Naive B cell (primary cell): ENCODE results near the gene RNF10. TPM values are rescaled to one million over a fixed set of nuclear protein-coding genes. Genes with fewer than 3 reads are reported as not detected.

Experiments
- ATAC-seq, 2 donors: fragments of 150-1000 bp; cut with Tn5 transposase; 2 replicates each; pipeline ENCODE4 v1.10.0; 2021; ENCODE audit warnings: low read depth in 2 of 2, mild to moderate bottlenecking in 2 of 2, moderate library complexity in 2 of 2
- DNase-seq: peaks from one replicate; pipeline ENCODE4 v3.0.0; 2022
- H3K27ac Mint-ChIP-seq, 6 donors: one replicate each; pipeline ENCODE4 v1.8.0; 2020 to 2022; ENCODE audit warnings: mild to moderate bottlenecking in 6 of 6, mixed read lengths in 6 of 6, moderate library complexity in 5 of 6, inconsistent platforms in 2 of 6
- H3K27me3 Mint-ChIP-seq, 3 donors: one replicate each; pipeline ENCODE4 v1.8.0; 2021 to 2022; ENCODE audit warnings: mixed read lengths in 3 of 3, mild to moderate bottlenecking in 1 of 3
- H3K36me3 Mint-ChIP-seq, 2 donors: one replicate each; pipeline ENCODE4 v1.8.0; 2020 to 2022; ENCODE audit warnings: mixed read lengths in 2 of 2, inconsistent platforms in 1 of 2, mild to moderate bottlenecking in 1 of 2
- H3K4me1 Mint-ChIP-seq, 3 donors: one replicate each; pipeline ENCODE4 v1.8.0; 2020 to 2022; ENCODE audit warnings: mixed read lengths in 3 of 3, inconsistent platforms in 1 of 3, mild to moderate bottlenecking in 1 of 3, moderate library complexity in 1 of 3
- H3K4me3 Mint-ChIP-seq, 8 donors: one replicate each; pipeline ENCODE4 v1.8.0; 2020 to 2022; ENCODE audit warnings: mild to moderate bottlenecking in 8 of 8, mixed read lengths in 8 of 8, moderate library complexity in 8 of 8, inconsistent platforms in 2 of 8
- H3K9me3 Mint-ChIP-seq, 7 donors: one replicate each; pipeline ENCODE4 v1.8.0; 2020 to 2022; ENCODE audit warnings: mixed read lengths in 7 of 7, mild to moderate bottlenecking in 5 of 7, inconsistent platforms in 2 of 7, moderate library complexity in 1 of 7
- polyA plus RNA-seq, 6 donors: library from polyadenylated mRNA; unstranded; fragments of 300-500 nt; fragmentation: Illumina TruSeq; gene quantifications; one replicate each; pipeline ENCODE4 v1.2.3, GENCODE V29; 2021; ENCODE audit warnings: low read depth in 6 of 6

RNF10 gene
- polyA plus RNA-seq, 6 donors from 2014 or later = 77.2 to 133 (median 94.7) TPM

DNA sequence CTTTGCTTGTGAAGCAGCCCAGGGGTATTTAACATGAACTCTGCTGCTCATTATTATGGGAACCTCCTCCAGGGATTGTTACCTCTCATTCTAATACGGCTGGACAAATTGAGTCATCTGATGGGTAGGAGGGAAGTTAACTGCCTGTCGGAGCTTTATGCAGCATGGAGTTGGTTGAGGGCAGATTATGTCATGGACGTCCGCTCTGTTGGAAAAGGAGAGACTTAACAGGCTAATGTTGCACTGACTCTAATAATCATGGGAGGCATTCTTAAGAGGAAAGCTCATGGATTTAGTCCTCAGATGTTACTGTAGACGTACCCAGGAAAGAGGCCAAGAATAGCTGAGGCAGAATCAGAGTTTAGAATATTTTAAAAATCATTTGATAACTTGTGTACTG, 37.1 kb downstream of the RNF10 start:
- no peak for ATAC-seq
- Mint-ChIP-seq H3K4me1 (no peaks in the 10 kb centered on the region), H3K9me3 (no peaks in the 10 kb centered on the region), H3K4me3 (no peak overlapping the region), H3K36me3 (peaks cover 19 to 34% of the 10 kb centered on the region in 2 donors), H3K27ac (peak overlapping the region in 1 of 6 donors; percentile 9), H3K27me3 (no peaks in the 10 kb centered on the region)
- DNase-seq = no peak

GRCh38 chr12:120573560-120573959, 39.4 kb downstream of the RNF10 start:
- H3K4me3 Mint-ChIP-seq = peak overlapping the region in 1 of 8 donors; percentile 27
- H3K9me3 Mint-ChIP-seq = no peaks in the 10 kb centered on the region
- ATAC-seq (no peak), DNase-seq (no peak)
- H3K36me3 Mint-ChIP-seq = peaks cover 19 to 34% of the 10 kb centered on the region in 2 donors
- no peaks in the 10 kb centered on the region for H3K4me1 Mint-ChIP-seq
- H3K27ac Mint-ChIP-seq = peak overlapping the region in 1 of 6 donors; percentile 26
- H3K27me3 Mint-ChIP-seq = no peaks in the 10 kb centered on the region

DNA sequence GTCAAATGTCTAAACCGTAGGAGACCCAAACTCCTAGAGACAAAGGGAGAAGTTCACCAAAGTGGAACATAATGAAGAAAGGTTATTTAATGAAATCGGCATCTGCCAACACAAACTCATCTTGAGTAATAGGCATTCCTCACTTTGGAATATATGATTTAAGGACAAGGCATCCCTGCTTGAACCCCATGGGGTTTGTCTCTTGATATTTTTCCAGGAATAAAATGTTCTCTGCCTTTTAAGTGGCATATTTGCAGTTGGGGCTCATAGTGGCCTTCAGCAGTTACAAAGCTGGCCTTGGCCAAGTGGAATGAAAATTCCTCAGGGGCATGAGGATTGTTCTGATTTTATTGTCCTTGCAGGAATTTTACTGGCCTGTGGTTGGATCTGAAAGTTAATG, 40.0 kb downstream of the RNF10 start:
- H3K4me1 Mint-ChIP-seq = peaks cover 0 to 1% (median 0%) of the 10 kb centered on the region in 3 donors
- H3K9me3 Mint-ChIP-seq = no peaks in the 10 kb centered on the region
- no peak for ATAC-seq
- H3K27ac Mint-ChIP-seq = peak overlapping the region in 3 of 6 donors; percentile 26 to 69 (median 26)
- peak overlapping the region in 1 of 8 donors; percentile 27 for H3K4me3 Mint-ChIP-seq
- no peak for DNase-seq
- H3K27me3 Mint-ChIP-seq = no peaks in the 10 kb centered on the region
- H3K36me3 Mint-ChIP-seq = peaks cover 19 to 34% of the 10 kb centered on the region in 2 donors

- H3K4me1 Mint-ChIP-seq = peaks cover 23 to 38% (median 36%) of the 10 kb centered on the region in 3 donors
- peak overlapping the region in 2 of 6 donors; percentile 10 to 34 for H3K27ac Mint-ChIP-seq
- peak overlapping the region in 5 of 8 donors; percentile 57 to 99 (median 75) for H3K4me3 Mint-ChIP-seq
- DNase-seq = no peak
- peaks cover 0 to 9% (median 7%) of the 10 kb centered on the region in 3 donors for H3K27me3 Mint-ChIP-seq
- no peaks in the 10 kb centered on the region for H3K9me3 Mint-ChIP-seq
- H3K36me3 Mint-ChIP-seq = peaks cover 3 to 4% of the 10 kb centered on the region in 2 donors
- ATAC-seq = no peak
These were observed 45.0 kb downstream of the RNF10 start for GRCh38 chr12:120579179-120579578.

GRCh38 chr12:120580787-120581723, 46.9 kb downstream of the RNF10 start, which contains the start of gene POP5:
Gene POP5 (minus strand): TSS chr12:120581402. CDS start chr12:120581362, 40 bp downstream.
- no peaks in the 10 kb centered on the region for H3K36me3 Mint-ChIP-seq
- H3K4me3 Mint-ChIP-seq = peak within 1 kb of the TSS; percentile 93 to 99 (median 98)
- peaks cover 23 to 40% (median 36%) of the 10 kb centered on the region in 3 donors for H3K4me1 Mint-ChIP-seq
- peaks cover 7 to 17% (median 10%) of the 10 kb centered on the region in 3 donors for H3K27me3 Mint-ChIP-seq
- H3K27ac Mint-ChIP-seq = peak within 1 kb of the TSS; percentile 86 to 98 (median 92)
- ATAC-seq (peak; percentile 91 to 95), DNase-seq (peak; percentile 94)
- H3K9me3 Mint-ChIP-seq = no peaks in the 10 kb centered on the region

DNA sequence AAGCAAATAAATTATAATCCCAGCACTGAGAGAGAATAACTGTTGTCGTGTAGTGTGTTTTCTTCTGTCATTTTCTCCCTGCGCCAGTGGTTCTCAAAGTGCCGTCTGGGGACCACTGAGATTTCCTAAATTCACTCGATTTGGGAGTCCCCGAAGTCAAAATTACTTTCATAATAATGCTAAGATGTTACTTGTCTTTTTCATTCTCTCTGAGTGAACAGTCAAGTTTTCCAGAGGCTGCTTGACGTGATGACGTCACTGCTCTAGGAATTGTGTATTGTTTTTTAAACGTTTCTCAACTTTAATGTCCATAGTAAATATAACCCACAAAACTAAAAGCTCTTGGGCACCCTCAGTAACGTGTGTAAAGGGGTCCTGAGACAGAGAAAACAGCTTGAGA, 47.8 kb downstream of the RNF10 start:
- Mint-ChIP-seq H3K4me3 (peak overlapping the region; percentile 93 to 99 (median 98)), H3K27me3 (peaks cover 10 to 21% (median 10%) of the 10 kb centered on the region in 3 donors), H3K9me3 (no peaks in the 10 kb centered on the region), H3K4me1 (peaks cover 23 to 40% (median 36%) of the 10 kb centered on the region in 3 donors), H3K27ac (peak overlapping the region in 4 of 6 donors; percentile 9 to 92 (median 55)), H3K36me3 (no peaks in the 10 kb centered on the region)
- ATAC-seq = no peak
- DNase-seq = no peak

DNA sequence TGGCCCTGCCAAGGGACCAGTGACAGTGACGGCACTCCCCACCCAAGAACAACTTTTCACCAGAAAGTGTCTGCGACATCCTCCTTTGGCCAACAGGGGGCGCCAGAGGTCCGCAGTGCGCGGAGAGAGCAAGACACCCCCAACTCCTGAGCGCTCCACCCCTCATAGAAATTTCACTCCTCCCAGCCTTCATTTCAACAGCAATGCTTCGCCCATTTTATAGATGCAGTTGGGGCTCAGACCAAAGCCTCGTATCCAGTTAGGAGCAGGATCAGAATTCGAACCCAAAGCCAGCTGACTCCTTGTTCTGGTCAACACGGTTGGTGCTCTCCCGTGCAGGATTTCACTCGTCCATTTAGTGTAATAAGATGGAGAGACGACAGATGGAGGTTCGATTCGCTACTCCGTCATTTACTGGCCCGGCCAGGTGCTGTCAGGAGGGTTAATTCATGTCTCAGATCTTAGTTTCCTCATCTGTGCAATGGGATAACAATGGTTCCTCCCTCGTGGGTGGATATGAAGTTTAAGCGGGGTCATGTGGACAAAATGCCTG, 49.4 kb downstream of the RNF10 start:
- no peaks in the 10 kb centered on the region for H3K9me3 Mint-ChIP-seq
- no peaks in the 10 kb centered on the region for H3K36me3 Mint-ChIP-seq
- H3K27me3 Mint-ChIP-seq = peaks cover 10 to 21% (median 10%) of the 10 kb centered on the region in 3 donors
- H3K4me3 Mint-ChIP-seq = peak overlapping the region; percentile 65 to 89 (median 78)
- H3K4me1 Mint-ChIP-seq = peaks cover 23 to 40% (median 36%) of the 10 kb centered on the region in 3 donors
- peak overlapping the region in 5 of 6 donors; percentile 4 to 93 (median 31) for H3K27ac Mint-ChIP-seq
- DNase-seq = peak; percentile 72
- ATAC-seq = peak in 1 of 2 donors; percentile 35

DNA sequence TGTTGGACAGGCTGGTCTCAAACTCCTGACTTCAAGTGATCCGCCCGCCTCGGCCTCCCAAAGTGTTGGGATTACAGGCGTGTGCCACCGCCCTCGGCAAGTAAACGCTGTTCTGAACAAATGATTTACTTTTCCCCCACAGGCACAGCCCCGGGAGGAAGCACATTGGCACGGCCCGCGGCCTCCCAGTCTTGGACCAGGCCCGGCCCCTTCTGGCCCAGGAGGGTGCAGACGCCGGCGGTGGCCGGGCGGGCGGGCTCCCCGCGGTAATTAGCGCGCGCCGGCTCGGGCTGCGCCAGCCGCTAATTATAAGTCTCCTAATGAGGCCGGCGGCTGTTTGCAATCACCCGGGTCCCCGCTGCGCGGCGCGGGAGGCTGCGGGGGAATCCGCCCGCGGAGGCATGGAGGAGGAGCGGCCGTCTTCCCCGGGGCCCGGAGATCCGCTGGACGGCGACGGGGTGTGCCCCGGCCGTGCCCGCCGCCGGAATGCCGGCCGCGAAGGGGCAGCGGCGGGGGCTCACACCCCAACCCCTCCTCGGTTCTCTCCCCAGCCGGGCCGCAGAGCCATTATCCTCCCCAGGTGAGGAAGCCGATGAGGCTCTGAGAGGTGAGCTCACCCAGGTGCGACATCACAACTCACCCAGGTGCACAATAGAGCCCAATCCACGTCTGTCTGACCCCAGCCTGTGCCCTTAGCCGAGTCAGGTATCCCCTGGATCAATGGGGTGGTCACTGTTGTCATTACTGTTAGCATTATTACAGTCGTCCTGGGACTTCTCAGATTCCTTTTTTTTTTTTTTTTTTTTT, 50.4 kb downstream of the RNF10 start:
- Mint-ChIP-seq H3K4me3 (peak overlapping the region; percentile 65 to 87 (median 73)), H3K27ac (peak overlapping the region in 4 of 6 donors; percentile 21 to 76 (median 39)), H3K4me1 (peaks cover 23 to 35% (median 34%) of the 10 kb centered on the region in 3 donors), H3K9me3 (no peaks in the 10 kb centered on the region), H3K27me3 (peaks cover 10 to 21% (median 10%) of the 10 kb centered on the region in 3 donors), H3K36me3 (no peaks in the 10 kb centered on the region)
- peak; percentile 24 to 31 for ATAC-seq
- peak; percentile 48 for DNase-seq

- Mint-ChIP-seq H3K27ac (no peak overlapping the region), H3K9me3 (no peaks in the 10 kb centered on the region), H3K27me3 (peaks cover 10 to 21% (median 10%) of the 10 kb centered on the region in 3 donors), H3K4me3 (peak overlapping the region in 2 of 8 donors; percentile 27 to 36), H3K4me1 (peaks cover 15 to 20% (median 18%) of the 10 kb centered on the region in 3 donors), H3K36me3 (no peaks in the 10 kb centered on the region)
- ATAC-seq (no peak), DNase-seq (no peak)
These were observed 52.0 kb downstream of the RNF10 start for GRCh38 chr12:120586206-120586605.

DNA sequence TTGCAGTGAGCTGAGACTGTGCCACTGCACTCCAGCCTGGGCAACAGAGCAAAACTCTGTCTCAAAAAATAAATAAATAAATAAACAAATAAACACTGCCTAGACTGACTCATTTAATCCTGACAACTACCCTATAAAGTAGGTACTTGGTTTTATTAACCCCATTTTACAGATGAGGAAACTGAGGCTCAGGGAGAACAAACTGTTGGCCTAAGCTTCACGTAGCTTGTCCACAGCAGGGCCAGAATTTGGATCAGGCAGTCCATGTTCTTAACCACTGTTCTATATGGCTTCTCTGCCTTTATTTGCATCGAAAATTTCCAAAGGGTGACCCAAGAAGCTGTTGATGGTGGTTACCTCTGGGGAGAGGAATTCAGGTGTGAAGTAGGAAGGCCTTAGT, 52.7 kb downstream of the RNF10 start:
- no peak overlapping the region for H3K4me3 Mint-ChIP-seq
- peaks cover 10 to 28% (median 10%) of the 10 kb centered on the region in 3 donors for H3K27me3 Mint-ChIP-seq
- DNase-seq (no peak), ATAC-seq (no peak)
- no peak overlapping the region for H3K27ac Mint-ChIP-seq
- peaks cover 8 to 14% (median 12%) of the 10 kb centered on the region in 3 donors for H3K4me1 Mint-ChIP-seq
- H3K36me3 Mint-ChIP-seq = no peaks in the 10 kb centered on the region
- H3K9me3 Mint-ChIP-seq = no peaks in the 10 kb centered on the region

- H3K4me3 Mint-ChIP-seq = no peak overlapping the region
- H3K27ac Mint-ChIP-seq = no peak overlapping the region
- ATAC-seq = no peak
- H3K9me3 Mint-ChIP-seq = no peaks in the 10 kb centered on the region
- no peak for DNase-seq
- H3K36me3 Mint-ChIP-seq = no peaks in the 10 kb centered on the region
- peaks cover 2 to 9% (median 5%) of the 10 kb centered on the region in 3 donors for H3K4me1 Mint-ChIP-seq
- peaks cover 8 to 24% (median 10%) of the 10 kb centered on the region in 3 donors for H3K27me3 Mint-ChIP-seq
These were observed 54.2 kb downstream of the RNF10 start for GRCh38 chr12:120588371-120588770.

DNA sequence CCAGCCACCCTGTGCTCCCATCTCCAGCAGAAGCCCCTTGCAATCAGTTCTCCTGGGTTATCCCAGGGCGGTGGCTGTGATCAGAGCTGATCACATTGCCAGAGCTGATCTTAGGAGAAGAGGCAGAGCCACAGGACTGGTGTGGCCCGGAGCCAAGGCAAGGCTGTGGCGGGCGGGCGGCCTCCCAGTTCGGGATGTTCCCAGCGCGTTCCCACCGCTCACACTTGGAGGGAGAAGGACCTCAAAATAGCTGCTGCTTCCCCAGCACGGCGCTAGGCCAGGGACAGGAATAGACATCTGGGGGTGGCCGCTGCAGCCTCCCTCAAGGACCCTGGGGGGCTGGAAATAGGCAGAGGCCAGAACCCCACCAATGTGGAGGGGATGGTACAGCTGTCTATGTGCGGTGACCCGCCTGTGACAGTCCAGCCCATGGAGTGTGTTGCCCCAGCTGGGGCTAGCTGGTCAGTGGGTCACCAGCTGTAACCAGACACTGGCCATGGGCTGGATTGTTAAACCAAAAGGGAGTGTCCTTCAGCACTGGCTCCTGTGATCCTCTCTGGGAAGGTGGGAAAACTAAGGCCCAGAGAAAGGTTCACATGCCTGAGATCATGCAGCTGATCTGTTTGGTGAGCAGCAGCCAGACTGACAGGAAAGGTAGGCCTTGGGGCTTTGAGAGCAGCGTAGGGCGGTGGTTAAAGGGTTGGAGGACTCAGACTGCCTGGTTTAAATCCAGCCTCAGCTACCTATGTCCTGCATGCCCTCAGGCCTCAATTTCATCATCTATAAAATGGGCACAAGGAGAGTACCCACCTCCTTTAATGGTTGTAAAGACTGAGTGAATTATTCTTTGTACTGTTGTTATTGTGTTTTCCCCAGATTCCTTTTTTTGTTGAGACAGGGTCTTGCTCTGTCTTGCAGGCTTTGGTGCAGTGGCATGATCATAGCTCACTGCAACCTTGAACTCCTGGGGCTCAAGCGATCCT, 55.1 kb downstream of the RNF10 start:
- DNase-seq (no peak), ATAC-seq (no peak)
- H3K4me3 Mint-ChIP-seq = no peak overlapping the region
- H3K4me1 Mint-ChIP-seq = peaks cover 0 to 1% (median 0%) of the 10 kb centered on the region in 3 donors
- H3K27ac Mint-ChIP-seq = no peak overlapping the region
- H3K9me3 Mint-ChIP-seq = no peaks in the 10 kb centered on the region
- peaks cover 4 to 20% (median 10%) of the 10 kb centered on the region in 3 donors for H3K27me3 Mint-ChIP-seq
- no peaks in the 10 kb centered on the region for H3K36me3 Mint-ChIP-seq
